GM23338 (cell line): Measurements from ENCODE around the gene FARP1. TPM values are rescaled to one million over a fixed set of nuclear protein-coding genes. Genes with fewer than 3 reads are reported as not detected.

Source experiments
- ATAC-seq: fragments of 200-7000 bp; cut with Tn5 transposase; 3 replicates; pipeline ENCODE4 v1.9.1; 2020
- DNase-seq: peaks from one replicate; pipeline ENCODE4 v3.0.0-alpha.2; 2015; ENCODE audit warnings: low spot score
- H2AFZ ChIP-seq: fragments of 200-600 bp; sonication (generic); 2 replicates; pipeline ENCODE4 v1.8.0; 2016; ENCODE audit warnings: antibody characterized with exemption, mild to moderate bottlenecking, moderate library complexity
- H3F3A ChIP-seq: fragments of 200-600 bp; sonication (generic); replicated peaks from 2 replicates; pipeline ENCODE4 v1.8.0; 2017; ENCODE audit warnings: antibody characterized with exemption, mixed run types, low read depth
- H3K27ac ChIP-seq: fragments of 200-600 bp; sonication (generic); 2 replicates; pipeline ENCODE4 v1.6.1; 2016; ENCODE audit warnings: low read depth
- H3K27me3 ChIP-seq: fragments of 200-600 bp; sonication (generic); 2 replicates; pipeline ENCODE4 v1.8.0; 2016; ENCODE audit warnings: mild to moderate bottlenecking, mixed run types, moderate library complexity; ENCODE audit not compliant: insufficient read depth
- H3K36me3 ChIP-seq: fragments of 200-600 bp; sonication (generic); 2 replicates; pipeline ENCODE4 v1.8.0; 2016; ENCODE audit warnings: mild to moderate bottlenecking; ENCODE audit not compliant: insufficient read depth
- H3K4me1 ChIP-seq: fragments of 200-600 bp; sonication (generic); 2 replicates; pipeline ENCODE4 v1.8.0; 2016; ENCODE audit warnings: mild to moderate bottlenecking, moderate library complexity; ENCODE audit not compliant: insufficient read depth
- H3K4me2 ChIP-seq: fragments of 200-600 bp; sonication (generic); 2 replicates; pipeline ENCODE4 v1.7.1; 2017; ENCODE audit warnings: mixed run types
- H3K4me3 ChIP-seq: fragments of 200-600 bp; sonication (generic); 2 replicates; pipeline ENCODE4 v1.6.1; 2016; ENCODE audit warnings: mixed run types
- H3K79me2 ChIP-seq: fragments of 200-600 bp; sonication (generic); replicated peaks from 2 replicates; pipeline ENCODE4 v1.8.0; 2017; ENCODE audit warnings: mild to moderate bottlenecking; ENCODE audit not compliant: insufficient read depth
- H3K9me2 ChIP-seq: fragments of 200-600 bp; sonication (generic); 2 replicates; pipeline ENCODE4 v1.8.0; 2017; ENCODE audit not compliant: insufficient read depth
- H4K20me1 ChIP-seq: fragments of 200-600 bp; sonication (generic); replicated peaks from 2 replicates; pipeline ENCODE4 v1.8.0; 2017; ENCODE audit warnings: mild to moderate bottlenecking; ENCODE audit not compliant: insufficient read depth
- H3K27ac Mint-ChIP-seq: 2 replicates; pipeline ENCODE4 v1.8.0; 2020; ENCODE audit warnings: inconsistent platforms, mild to moderate bottlenecking, moderate library complexity, mixed read lengths
- H3K27me3 Mint-ChIP-seq: 3 replicates; pipeline ENCODE4 v1.8.0; 2022; ENCODE audit warnings: low read depth, mild to moderate bottlenecking, moderate library complexity, mixed read lengths, inconsistent platforms; ENCODE audit not compliant: insufficient read depth, poor library complexity
- H3K36me3 Mint-ChIP-seq: 3 replicates; pipeline ENCODE4 v1.8.0; 2021; ENCODE audit warnings: low read depth, mild to moderate bottlenecking, inconsistent platforms, moderate library complexity, mixed read lengths
- H3K4me1 Mint-ChIP-seq: 3 replicates; pipeline ENCODE4 v1.8.0; 2020; ENCODE audit warnings: mild to moderate bottlenecking, inconsistent platforms, mixed read lengths
- H3K4me3 Mint-ChIP-seq: 3 replicates; pipeline ENCODE4 v1.8.0; 2021; ENCODE audit warnings: moderate library complexity, mild to moderate bottlenecking, inconsistent platforms, mixed read lengths
- H3K9me3 Mint-ChIP-seq: 3 replicates; pipeline ENCODE4 v1.8.0; 2020; ENCODE audit warnings: moderate library complexity, mild to moderate bottlenecking, inconsistent platforms, mixed read lengths
- CREB1 ChIP-seq: fragments of 250-450 bp; sonication (Bioruptor Pico); IDR thresholded peaks from 2 replicates; pipeline ENCODE4 v1.5.0; 2020; ENCODE audit warnings: low read depth, mild to moderate bottlenecking, moderate library complexity
- CTCF ChIP-seq, 2 experiments: fragments of 200-600 bp in 1 of 2; sonication (generic) in 1 of 2; conservative IDR thresholded peaks; 2 replicates each; pipeline versions ENCODE4 v1.5.1 to v1.6.1; 2016 to 2017; ENCODE audit warnings: antibody characterized with exemption in 2 of 2, low read depth in 2 of 2, mild to moderate bottlenecking in 2 of 2, moderate library complexity in 1 of 2
- ETS1 ChIP-seq: IDR thresholded peaks from 2 replicates; pipeline ENCODE4 v1.6.1; 2016; ENCODE audit warnings: antibody characterized with exemption
- EZH2 ChIP-seq: fragments of 200-600 bp; sonication (generic); IDR thresholded peaks from one replicate; pipeline ENCODE4 v1.8.0; 2017; ENCODE audit warnings: antibody characterized with exemption, mild to moderate bottlenecking, low read depth; ENCODE audit not compliant: unreplicated experiment
- EZH2phosphoT487 ChIP-seq: fragments of 200-600 bp; sonication (generic); IDR thresholded peaks from one replicate; pipeline ENCODE4 v1.8.1; 2018; ENCODE audit warnings: antibody characterized with exemption; ENCODE audit not compliant: unreplicated experiment
- JUNB ChIP-seq: IDR thresholded peaks from one replicate; pipeline ENCODE4 v1.6.1; 2016; ENCODE audit warnings: antibody characterized with exemption; ENCODE audit not compliant: unreplicated experiment
- NANOG ChIP-seq: IDR thresholded peaks from 2 replicates; pipeline ENCODE4 v1.6.1; 2016; ENCODE audit warnings: antibody characterized with exemption, borderline replicate concordance
- POLR2AphosphoS5 ChIP-seq: IDR thresholded peaks from 2 replicates; pipeline ENCODE4 v1.6.1; 2016; ENCODE audit warnings: antibody characterized with exemption, low read depth
- REST ChIP-seq: IDR thresholded peaks from one replicate; pipeline ENCODE4 v1.6.1; 2018; ENCODE audit warnings: antibody characterized with exemption; ENCODE audit not compliant: unreplicated experiment
- STAT1 ChIP-seq: IDR thresholded peaks from one replicate; pipeline ENCODE4 v1.6.1; 2016; ENCODE audit warnings: antibody characterized with exemption; ENCODE audit not compliant: unreplicated experiment
- ZNF114 ChIP-seq: fragments of 250-450 bp; sonication (Bioruptor Pico); IDR thresholded peaks from 2 replicates; pipeline ENCODE4 v1.5.0; 2020; ENCODE audit warnings: mild to moderate bottlenecking, moderate library complexity
- ZNF462 ChIP-seq: fragments of 250-450 bp; sonication (Bioruptor Pico); IDR thresholded peaks from 2 replicates; pipeline ENCODE4 v1.5.0; 2020; ENCODE audit warnings: mild to moderate bottlenecking, moderate library complexity
- polyA plus RNA-seq: library from polyadenylated mRNA; unstranded; fragments of >200 nt; fragmentation: Nextera tagmentation; extraction: Ambion mirVana; gene quantifications from 2 replicates; pipeline ENCODE4 v1.2.1, GENCODE V29; 2016
- total RNA-seq: library from RNA; depleted of rRNA; stranded (reverse); fragments of >200 nt; shearing (Covaris generic); gene quantifications from 2 replicates; pipeline ENCODE4 v1.2.3, GENCODE V29; 2014

The FARP1 gene
- total and polyA plus RNA-seq, 2 experiments from 2014 or later = 53.6 to 82.5 TPM

- peaks cover 36% of the 10 kb centered on the region for H3K4me1 Mint-ChIP-seq
- no peak for TF ChIP-seq EZH2
- TF ChIP-seq POLR2AphosphoS5 = no peak
- TF ChIP-seq JUNB = no peak
- no peak for TF ChIP-seq ZNF114
- no peak for TF ChIP-seq CREB1 (CRISPR knock-in tag)
- no peak for TF ChIP-seq EZH2phosphoT487
- TF ChIP-seq ETS1 = no peak
- no peak for TF ChIP-seq STAT1
- TF ChIP-seq CTCF (conservative IDR thresholded peaks at IDR 0.05; ENCODE audit: low read depth in 2 of 2) = no peak
- no peak for TF ChIP-seq ZNF462 (CRISPR knock-in tag)
- no peak for TF ChIP-seq NANOG
- TF ChIP-seq REST = no peak
- Histone ChIP-seq H3K79me2 (peaks cover 45% of the 10 kb centered on the region), H3F3A (peaks cover 11% of the 10 kb centered on the region; the same call in 1 of the 2 replicates), H3K4me3 (peak overlapping the region; percentile 92), H4K20me1 (peaks cover 19% of the 10 kb centered on the region), H3K4me1 (peaks cover 24% of the 10 kb centered on the region), H3K36me3 (no peaks in the 10 kb centered on the region), H3K27ac (no peak overlapping the region), H2AFZ (no peak overlapping the region), H3K4me2 (peak overlapping the region; percentile 100; the same call in 1 of the 2 replicates), H3K27me3 (peaks cover 31% of the 10 kb centered on the region), H3K9me2 (peaks cover 5% of the 10 kb centered on the region; the same call in 1 of the 2 replicates)
- ATAC-seq (peak; percentile 4; the same call in 2 of the 3 replicates), DNase-seq (no peak)
- H3K9me3 Mint-ChIP-seq = no peaks in the 10 kb centered on the region
- no peak overlapping the region for H3K4me3 Mint-ChIP-seq
- H3K36me3 Mint-ChIP-seq = no peaks in the 10 kb centered on the region; the same call in 1 of the 3 replicates
- H3K27ac Mint-ChIP-seq = no peak overlapping the region
- H3K27me3 Mint-ChIP-seq = peaks cover 32% of the 10 kb centered on the region
These were observed 261 bp downstream of the FARP1 start for GRCh38 chr13:98143157-98143553.
